ENCODE data around the gene SLC22A31. TPM values are rescaled to one million over a fixed set of nuclear protein-coding genes. Genes with fewer than 3 reads are reported as not detected.
"Not testable (repeated sequence)": the region's sequence is repeated elsewhere in the genome, so short reads cannot be mapped to it uniquely, and the experiment has no call there.

The SLC22A31 gene
- total RNA-seq, 1 donor from 2014 or later = 0.26 TPM

GRCh38 chr16:89187770-89188392 lies 12.5 kb downstream of the SLC22A31 start:
- no peak for DNase-seq (ENCODE audit: low read depth)
- no peaks in the 10 kb centered on the region for H3K36me3 ChIP-seq (ENCODE audit: control insufficient read depth, insufficient read depth, low read length)
- no peak for FAIRE-seq
- peaks cover 5% of the 10 kb centered on the region for H3K27me3 ChIP-seq (ENCODE audit: control insufficient read depth, insufficient read depth, low read length)
- H3K4me3 ChIP-seq (ENCODE audit: low read depth, low read length) = no peak overlapping the region
- TF ChIP-seq CTCF (IDR thresholded peaks at IDR 0.05; ENCODE audit: insufficient read depth, low read length, severe bottlenecking) = no peak

GRCh38 chr16:89187032-89187769 lies 13.1 kb downstream of the SLC22A31 start:
- peaks cover 5% of the 10 kb centered on the region for H3K27me3 ChIP-seq (ENCODE audit: control insufficient read depth, insufficient read depth, low read length)
- no peaks in the 10 kb centered on the region for H3K36me3 ChIP-seq (ENCODE audit: control insufficient read depth, insufficient read depth, low read length)
- TF ChIP-seq CTCF (IDR thresholded peaks at IDR 0.05; ENCODE audit: insufficient read depth, low read length, severe bottlenecking) = no peak
- no peak overlapping the region for H3K4me3 ChIP-seq (ENCODE audit: low read depth, low read length)
- no peak for FAIRE-seq
- DNase-seq (ENCODE audit: low read depth) = no peak

- not testable (repeated sequence) for DNase-seq (ENCODE audit: low read depth); H3K36me3 ChIP-seq (ENCODE audit: control insufficient read depth, insufficient read depth, low read length); H3K4me3 ChIP-seq (ENCODE audit: low read depth, low read length); FAIRE-seq; H3K27me3 ChIP-seq (ENCODE audit: control insufficient read depth, insufficient read depth, low read length)
Observed at GRCh38 chr16:89186593-89187031, 13.7 kb downstream of the SLC22A31 start.

GRCh38 chr16:89185887-89186592 lies 14.3 kb downstream of the SLC22A31 start:
- H3K36me3 ChIP-seq (ENCODE audit: control insufficient read depth, insufficient read depth, low read length); H3K27me3 ChIP-seq (ENCODE audit: control insufficient read depth, insufficient read depth, low read length); DNase-seq (ENCODE audit: low read depth); FAIRE-seq; H3K4me3 ChIP-seq (ENCODE audit: low read depth, low read length): not testable (repeated sequence)

GRCh38 chr16:89184933-89185794 lies 15.2 kb downstream of the SLC22A31 start:
- no peak for DNase-seq (ENCODE audit: low read depth)
- Histone ChIP-seq H3K4me3 (ENCODE audit: low read depth, low read length) (no peak overlapping the region), H3K27me3 (ENCODE audit: control insufficient read depth, insufficient read depth, low read length) (peaks cover 2% of the 10 kb centered on the region), H3K36me3 (ENCODE audit: control insufficient read depth, insufficient read depth, low read length) (no peaks in the 10 kb centered on the region)
- no peak for FAIRE-seq
- no peak for TF ChIP-seq CTCF (IDR thresholded peaks at IDR 0.05; ENCODE audit: insufficient read depth, low read length, severe bottlenecking)

GRCh38 chr16:89184677-89184932 lies 15.7 kb downstream of the SLC22A31 start:
- no peak for TF ChIP-seq CTCF (IDR thresholded peaks at IDR 0.05; ENCODE audit: insufficient read depth, low read length, severe bottlenecking)
- Histone ChIP-seq H3K27me3 (ENCODE audit: control insufficient read depth, insufficient read depth, low read length) (peaks cover 2% of the 10 kb centered on the region), H3K4me3 (ENCODE audit: low read depth, low read length) (no peak overlapping the region), H3K36me3 (ENCODE audit: control insufficient read depth, insufficient read depth, low read length) (no peaks in the 10 kb centered on the region)
- FAIRE-seq (no peak), DNase-seq (ENCODE audit: low read depth) (no peak)
